Measurements from ENCODE around the gene SVIP.

SVIP gene

GRCh38 chr11:22786475-22786874, 43.1 kb downstream of the SVIP start:
- H3K79me2 ChIP-seq (ENCODE audit: insufficient read depth, low read length), result no peaks in the 10 kb centered on the region
- H3K9me2 ChIP-seq (replicated peaks; ENCODE audit: insufficient read depth, low read length), result no peaks in the 10 kb centered on the region
- no peaks in the 10 kb centered on the region for H3K9me3 ChIP-seq (ENCODE audit: insufficient read depth, low read length)
- H3K27ac ChIP-seq (ENCODE audit: low read depth, low read length), result no peak overlapping the region
- no peak overlapping the region for H3K4me3 ChIP-seq (ENCODE audit: insufficient read depth, low read length, poor library complexity, severe bottlenecking)
- H3K4me2 ChIP-seq (ENCODE audit: low read depth, low read length, poor library complexity, severe bottlenecking), result no peak overlapping the region
- H3K36me3 ChIP-seq (ENCODE audit: low read length), result no peaks in the 10 kb centered on the region
- no peaks in the 10 kb centered on the region for H3F3A ChIP-seq (ENCODE audit: insufficient read depth)
- no peak overlapping the region for H3K9ac ChIP-seq (ENCODE audit: low read length)
- H2AFZ ChIP-seq (ENCODE audit: low read depth, low read length, severe bottlenecking), result no peak overlapping the region
- H3K27me3 ChIP-seq (ENCODE audit: low read length), result no peaks in the 10 kb centered on the region
- no peak for TF ChIP-seq CTCF (IDR thresholded peaks at IDR 0.05; ENCODE audit: insufficient read depth, low read length, poor library complexity, severe bottlenecking)
- TF ChIP-seq EZH2phosphoT487 (conservative IDR thresholded peaks at IDR 0.05; ENCODE audit: low read length), result no peak
- H4K20me1 ChIP-seq (ENCODE audit: low read depth, low read length), result no peaks in the 10 kb centered on the region

- Histone ChIP-seq H3K36me3 (ENCODE audit: low read length) (no peaks in the 10 kb centered on the region), H3K79me2 (ENCODE audit: insufficient read depth, low read length) (no peaks in the 10 kb centered on the region), H3K9ac (ENCODE audit: low read length) (no peak overlapping the region), H3K27me3 (ENCODE audit: low read length) (no peaks in the 10 kb centered on the region), H3K4me2 (ENCODE audit: low read depth, low read length, poor library complexity, severe bottlenecking) (no peak overlapping the region), H3K27ac (ENCODE audit: low read depth, low read length) (no peak overlapping the region), H3K4me3 (ENCODE audit: insufficient read depth, low read length, poor library complexity, severe bottlenecking) (no peak overlapping the region), H3K9me3 (ENCODE audit: insufficient read depth, low read length) (no peaks in the 10 kb centered on the region), H3K9me2 (replicated peaks; ENCODE audit: insufficient read depth, low read length) (no peaks in the 10 kb centered on the region), H4K20me1 (ENCODE audit: low read depth, low read length) (no peaks in the 10 kb centered on the region), H2AFZ (ENCODE audit: low read depth, low read length, severe bottlenecking) (no peak overlapping the region), H3F3A (ENCODE audit: insufficient read depth) (no peaks in the 10 kb centered on the region)
- TF ChIP-seq CTCF (IDR thresholded peaks at IDR 0.05; ENCODE audit: insufficient read depth, low read length, poor library complexity, severe bottlenecking), result no peak
- TF ChIP-seq EZH2phosphoT487 (conservative IDR thresholded peaks at IDR 0.05; ENCODE audit: low read length), result no peak
Observed at GRCh38 chr11:22785251-22785650, 44.4 kb downstream of the SVIP start.

GRCh38 chr11:22780952-22781593, 48.5 kb downstream of the SVIP start:
- no peak overlapping the region for H3K4me3 ChIP-seq (ENCODE audit: insufficient read depth, low read length, poor library complexity, severe bottlenecking)
- H3K4me2 ChIP-seq (ENCODE audit: low read depth, low read length, poor library complexity, severe bottlenecking), result peak overlapping the region; percentile 19
- peak overlapping the region; percentile 54 for H2AFZ ChIP-seq (ENCODE audit: low read depth, low read length, severe bottlenecking)
- no peaks in the 10 kb centered on the region for H3K9me2 ChIP-seq (replicated peaks; ENCODE audit: insufficient read depth, low read length)
- H4K20me1 ChIP-seq (ENCODE audit: low read depth, low read length), result no peaks in the 10 kb centered on the region
- no peak for TF ChIP-seq EZH2phosphoT487 (conservative IDR thresholded peaks at IDR 0.05; ENCODE audit: low read length)
- no peak for TF ChIP-seq CTCF (IDR thresholded peaks at IDR 0.05; ENCODE audit: insufficient read depth, low read length, poor library complexity, severe bottlenecking)
- H3K9ac ChIP-seq (ENCODE audit: low read length), result no peak overlapping the region
- H3K79me2 ChIP-seq (ENCODE audit: insufficient read depth, low read length), result no peaks in the 10 kb centered on the region
- H3K36me3 ChIP-seq (ENCODE audit: low read length), result no peaks in the 10 kb centered on the region
- no peak overlapping the region for H3K27ac ChIP-seq (ENCODE audit: low read depth, low read length)
- H3K9me3 ChIP-seq (ENCODE audit: insufficient read depth, low read length), result no peaks in the 10 kb centered on the region
- H3K27me3 ChIP-seq (ENCODE audit: low read length), result no peaks in the 10 kb centered on the region
- H3F3A ChIP-seq (ENCODE audit: insufficient read depth), result no peaks in the 10 kb centered on the region

All from SU-DHL-6 (cell line).